Measurements from ENCODE around the gene FBXL14. TPM values are rescaled to one million over a fixed set of nuclear protein-coding genes. Genes with fewer than 3 reads are reported as not detected.

The FBXL14 gene
- total and polyA plus RNA-seq, 2 experiments from 2014 or later: 1.9 to 9.3 TPM

- Histone ChIP-seq H3K9me2 (ENCODE audit: insufficient read depth) (no peaks in the 10 kb centered on the region), H3K9ac (no peak overlapping the region), H3F3A (ENCODE audit: insufficient read depth) (peaks cover 21% of the 10 kb centered on the region), H3K4me2 (ENCODE audit: unreplicated experiment) (no peak overlapping the region), H4K20me1 (ENCODE audit: insufficient read depth) (peaks cover 29% of the 10 kb centered on the region), H3K27ac (no peak overlapping the region), H3K27me3 (replicated peaks; ENCODE audit: insufficient read depth) (no peaks in the 10 kb centered on the region), H3K4me3 (no peak overlapping the region), H2AFZ (no peak overlapping the region), H3K79me2 (ENCODE audit: insufficient read depth) (peaks cover 100% of the 10 kb centered on the region), H3K4me1 (ENCODE audit: insufficient read depth) (peaks cover 28% of the 10 kb centered on the region), H3K36me3 (ENCODE audit: low read depth) (peaks cover 11% of the 10 kb centered on the region), H3K9me3 (ENCODE audit: low read depth) (no peaks in the 10 kb centered on the region)
- TF ChIP-seq EZH2phosphoT487 (IDR thresholded peaks at IDR 0.05; ENCODE audit: insufficient read depth, low read depth) (no peak), EZH2 (IDR thresholded peaks at IDR 0.05; ENCODE audit: insufficient read depth, poor library complexity, severe bottlenecking) (no peak)
- DNase-seq: no peak
- in situ Hi-C loops (cut with MboI): no loop called here
- WGBS, 2 experiments (ENCODE audit: low coverage in 1 of 2, low lambda C conversion rate in 2 of 2, missing lambda C conversion rate in 2 of 2): 97 to 98% methylated on average over 5 of the region's 5 CpGs
Observed at GRCh38 chr12:1565172-1565571, 29.2 kb downstream of the FBXL14 start.

- Histone ChIP-seq H3K79me2 (ENCODE audit: insufficient read depth) (peaks cover 100% of the 10 kb centered on the region), H3F3A (ENCODE audit: insufficient read depth) (peaks cover 21% of the 10 kb centered on the region), H3K4me2 (ENCODE audit: unreplicated experiment) (no peak overlapping the region), H2AFZ (no peak overlapping the region), H3K4me3 (no peak overlapping the region), H3K27me3 (replicated peaks; ENCODE audit: insufficient read depth) (no peaks in the 10 kb centered on the region), H3K9me3 (ENCODE audit: low read depth) (no peaks in the 10 kb centered on the region), H3K36me3 (ENCODE audit: low read depth) (peaks cover 11% of the 10 kb centered on the region), H3K9ac (no peak overlapping the region), H3K4me1 (ENCODE audit: insufficient read depth) (peaks cover 28% of the 10 kb centered on the region), H3K9me2 (ENCODE audit: insufficient read depth) (no peaks in the 10 kb centered on the region), H3K27ac (no peak overlapping the region), H4K20me1 (ENCODE audit: insufficient read depth) (peaks cover 33% of the 10 kb centered on the region)
- no peak for TF ChIP-seq EZH2phosphoT487 (IDR thresholded peaks at IDR 0.05; ENCODE audit: insufficient read depth, low read depth)
- TF ChIP-seq EZH2 (IDR thresholded peaks at IDR 0.05; ENCODE audit: insufficient read depth, poor library complexity, severe bottlenecking): no peak
- DNase-seq: no peak
- 100% methylated on average over 2 of the region's 2 CpGs for WGBS, 2 experiments (ENCODE audit: low coverage in 1 of 2, low lambda C conversion rate in 2 of 2, missing lambda C conversion rate in 2 of 2)
- in situ Hi-C loops (cut with MboI): no loop called here
Observed at GRCh38 chr12:1564067-1564466, 30.3 kb downstream of the FBXL14 start.

GRCh38 chr12:1562813-1563407 lies 31.5 kb downstream of the FBXL14 start:
- Histone ChIP-seq H3F3A (ENCODE audit: insufficient read depth) (peaks cover 14% of the 10 kb centered on the region), H3K36me3 (ENCODE audit: low read depth) (peaks cover 5% of the 10 kb centered on the region; the same call in 1 of the 2 replicates), H3K4me1 (ENCODE audit: insufficient read depth) (peaks cover 28% of the 10 kb centered on the region), H3K79me2 (ENCODE audit: insufficient read depth) (peaks cover 100% of the 10 kb centered on the region), H3K27ac (no peak overlapping the region), H3K4me2 (ENCODE audit: unreplicated experiment) (no peak overlapping the region), H4K20me1 (ENCODE audit: insufficient read depth) (peaks cover 39% of the 10 kb centered on the region), H3K4me3 (no peak overlapping the region), H3K9me2 (ENCODE audit: insufficient read depth) (no peaks in the 10 kb centered on the region), H3K27me3 (replicated peaks; ENCODE audit: insufficient read depth) (no peaks in the 10 kb centered on the region), H3K9me3 (ENCODE audit: low read depth) (no peaks in the 10 kb centered on the region), H2AFZ (no peak overlapping the region), H3K9ac (no peak overlapping the region)
- in situ Hi-C loops (cut with MboI): no loop called here
- DNase-seq: no peak
- WGBS, 2 experiments (ENCODE audit: low coverage in 1 of 2, low lambda C conversion rate in 2 of 2, missing lambda C conversion rate in 2 of 2): 95% methylated on average over 18 of the region's 18 CpGs
- TF ChIP-seq EZH2phosphoT487 (IDR thresholded peaks at IDR 0.05; ENCODE audit: insufficient read depth, low read depth) (no peak), EZH2 (IDR thresholded peaks at IDR 0.05; ENCODE audit: insufficient read depth, poor library complexity, severe bottlenecking) (no peak)

GRCh38 chr12:1560704-1561103 lies 33.7 kb downstream of the FBXL14 start:
- Histone ChIP-seq H3K27me3 (replicated peaks; ENCODE audit: insufficient read depth) (no peaks in the 10 kb centered on the region), H4K20me1 (ENCODE audit: insufficient read depth) (peaks cover 42% of the 10 kb centered on the region), H3K4me3 (no peak overlapping the region), H3K27ac (no peak overlapping the region), H3K9me3 (ENCODE audit: low read depth) (no peaks in the 10 kb centered on the region), H3K4me1 (ENCODE audit: insufficient read depth) (peaks cover 25% of the 10 kb centered on the region), H3F3A (ENCODE audit: insufficient read depth) (peaks cover 17% of the 10 kb centered on the region), H3K4me2 (ENCODE audit: unreplicated experiment) (no peak overlapping the region), H3K9me2 (ENCODE audit: insufficient read depth) (no peaks in the 10 kb centered on the region), H3K36me3 (ENCODE audit: low read depth) (no peaks in the 10 kb centered on the region), H3K79me2 (ENCODE audit: insufficient read depth) (peaks cover 100% of the 10 kb centered on the region), H3K9ac (no peak overlapping the region), H2AFZ (no peak overlapping the region)
- no peak for DNase-seq
- 97% methylated on average over 6 of the region's 6 CpGs for WGBS, 2 experiments (ENCODE audit: low coverage in 1 of 2, low lambda C conversion rate in 2 of 2, missing lambda C conversion rate in 2 of 2)
- TF ChIP-seq EZH2phosphoT487 (IDR thresholded peaks at IDR 0.05; ENCODE audit: insufficient read depth, low read depth) (no peak), EZH2 (IDR thresholded peaks at IDR 0.05; ENCODE audit: insufficient read depth, poor library complexity, severe bottlenecking) (no peak)
- in situ Hi-C loops (cut with MboI): no loop called here

Measured in GM23248 (cell line).